NCI-H446 (cell line): Measurements from ENCODE around the gene SLC2A9.
A peak's percentile ranks its signal among the peaks of the same experiment; 100 is the strongest.

Experiments used
- DNase-seq, 2 experiments: peaks; one replicate each; lab custom pipeline; 2025; lab: John Stamatoyannopoulos, UW

SLC2A9 gene

GRCh38 chr4:10045481-10045880 lies 24.2 kb upstream of the SLC2A9 start:
- no peak for DNase-seq

GRCh38 chr4:10041036-10041435 lies 19.7 kb upstream of the SLC2A9 start:
- DNase-seq, result no peak

- no peak for DNase-seq
These were observed 19.0 kb upstream of the SLC2A9 start for GRCh38 chr4:10040049-10040892.

- DNase-seq, result no peak
These were observed 15.6 kb upstream of the SLC2A9 start for GRCh38 chr4:10036807-10037342.

GRCh38 chr4:10035130-10035529 lies 13.8 kb upstream of the SLC2A9 start:
- DNase-seq, result peak in 1 of 2 experiments; percentile 9

- no peak for DNase-seq
These were observed 13.4 kb upstream of the SLC2A9 start for GRCh38 chr4:10034612-10035104.

- DNase-seq, result no peak
These were observed 12.8 kb upstream of the SLC2A9 start for GRCh38 chr4:10034136-10034535.

GRCh38 chr4:10033191-10033881 lies 12.0 kb upstream of the SLC2A9 start:
- DNase-seq, result no peak

- DNase-seq, result no peak
These were observed 11.3 kb upstream of the SLC2A9 start for GRCh38 chr4:10032625-10033024.

- DNase-seq, result no peak
These were observed 10.6 kb upstream of the SLC2A9 start for GRCh38 chr4:10031668-10032590.

- no peak for DNase-seq
These were observed 9.8 kb upstream of the SLC2A9 start for GRCh38 chr4:10030972-10031667.

- no peak for DNase-seq
These were observed 8.1 kb upstream of the SLC2A9 start for GRCh38 chr4:10029403-10029802.

- DNase-seq, result no peak
These were observed 7.6 kb upstream of the SLC2A9 start for GRCh38 chr4:10028910-10029309.

- DNase-seq, result no peak
These were observed 5.2 kb upstream of the SLC2A9 start for GRCh38 chr4:10026485-10026884.

- DNase-seq, result no peak
These were observed 4.0 kb upstream of the SLC2A9 start for GRCh38 chr4:10025230-10025806.

GRCh38 chr4:10024303-10024702 lies 3.0 kb upstream of the SLC2A9 start:
- DNase-seq, result no peak

- DNase-seq, result no peak
These were observed 2.5 kb upstream of the SLC2A9 start for GRCh38 chr4:10023806-10024205.

- no peak for DNase-seq
These were observed 1.7 kb upstream of the SLC2A9 start for GRCh38 chr4:10023050-10023419.

- DNase-seq, result no peak
These were observed 1.2 kb upstream of the SLC2A9 start for GRCh38 chr4:10022346-10023049.

- DNase-seq, result no peak
These were observed 341 bp upstream of the SLC2A9 start for GRCh38 chr4:10021653-10022023.
